GM18498 (cell line): ENCODE data around the gene NUP93.
A peak's percentile ranks its signal among the peaks of the same experiment; 100 is the strongest.

Experiments used
- ATAC-seq: cut with Tn5 transposase; IDR thresholded peaks from one replicate; pipeline ENCODE4 v1.9.1; 2021; ENCODE audit warnings: mild to moderate bottlenecking, moderate library complexity; ENCODE audit not compliant: unreplicated experiment

The NUP93 gene

GRCh38 chr16:56842133-56842532 lies 112.2 kb downstream of the NUP93 start:
- ATAC-seq, result no peak

GRCh38 chr16:56844056-56844455 lies 114.1 kb downstream of the NUP93 start:
- no peak for ATAC-seq

- no peak for ATAC-seq
These were observed 117.4 kb downstream of the NUP93 start for GRCh38 chr16:56847173-56847910.

- ATAC-seq, result no peak
These were observed 118.4 kb downstream of the NUP93 start for GRCh38 chr16:56848029-56848936.

- no peak for ATAC-seq
These were observed 119.2 kb downstream of the NUP93 start for GRCh38 chr16:56848955-56849689.

GRCh38 chr16:56849690-56850680 lies 120.1 kb downstream of the NUP93 start:
- no peak for ATAC-seq

- no peak for ATAC-seq
These were observed 121.9 kb downstream of the NUP93 start for GRCh38 chr16:56851671-56852400.

- ATAC-seq, result no peak
These were observed 122.4 kb downstream of the NUP93 start for GRCh38 chr16:56852401-56852730.

GRCh38 chr16:56852968-56853367 lies 123.0 kb downstream of the NUP93 start:
- ATAC-seq, result no peak

- no peak for ATAC-seq
These were observed 125.3 kb downstream of the NUP93 start for GRCh38 chr16:56855201-56855600.

- ATAC-seq, result no peak
These were observed 126.0 kb downstream of the NUP93 start for GRCh38 chr16:56855946-56856345.

- ATAC-seq, result no peak
These were observed 127.0 kb downstream of the NUP93 start for GRCh38 chr16:56856876-56857447.

GRCh38 chr16:56858374-56858773 lies 128.4 kb downstream of the NUP93 start:
- no peak for ATAC-seq

- ATAC-seq, result no peak
These were observed 129.7 kb downstream of the NUP93 start for GRCh38 chr16:56859636-56860035.

GRCh38 chr16:56860226-56861020 lies 130.5 kb downstream of the NUP93 start:
- peak; percentile 78 for ATAC-seq

- no peak for ATAC-seq
These were observed 131.2 kb downstream of the NUP93 start for GRCh38 chr16:56861092-56861610.

GRCh38 chr16:56861756-56862155 lies 131.8 kb downstream of the NUP93 start:
- ATAC-seq, result no peak

- ATAC-seq, result no peak
These were observed 132.8 kb downstream of the NUP93 start for GRCh38 chr16:56862776-56863175.
